HG03469 (cell line): ENCODE results near the gene SLC16A3.
"Not testable (repeated sequence)": the region's sequence is repeated elsewhere in the genome, so short reads cannot be mapped to it uniquely, and the experiment has no call there.

Experiments
- ATAC-seq: cut with Tn5 transposase; IDR thresholded peaks from one replicate; pipeline ENCODE4 v1.9.1; 2021; ENCODE audit warnings: mild to moderate bottlenecking, moderate library complexity, moderate number of reproducible peaks; ENCODE audit not compliant: unreplicated experiment

Gene SLC16A3

DNA sequence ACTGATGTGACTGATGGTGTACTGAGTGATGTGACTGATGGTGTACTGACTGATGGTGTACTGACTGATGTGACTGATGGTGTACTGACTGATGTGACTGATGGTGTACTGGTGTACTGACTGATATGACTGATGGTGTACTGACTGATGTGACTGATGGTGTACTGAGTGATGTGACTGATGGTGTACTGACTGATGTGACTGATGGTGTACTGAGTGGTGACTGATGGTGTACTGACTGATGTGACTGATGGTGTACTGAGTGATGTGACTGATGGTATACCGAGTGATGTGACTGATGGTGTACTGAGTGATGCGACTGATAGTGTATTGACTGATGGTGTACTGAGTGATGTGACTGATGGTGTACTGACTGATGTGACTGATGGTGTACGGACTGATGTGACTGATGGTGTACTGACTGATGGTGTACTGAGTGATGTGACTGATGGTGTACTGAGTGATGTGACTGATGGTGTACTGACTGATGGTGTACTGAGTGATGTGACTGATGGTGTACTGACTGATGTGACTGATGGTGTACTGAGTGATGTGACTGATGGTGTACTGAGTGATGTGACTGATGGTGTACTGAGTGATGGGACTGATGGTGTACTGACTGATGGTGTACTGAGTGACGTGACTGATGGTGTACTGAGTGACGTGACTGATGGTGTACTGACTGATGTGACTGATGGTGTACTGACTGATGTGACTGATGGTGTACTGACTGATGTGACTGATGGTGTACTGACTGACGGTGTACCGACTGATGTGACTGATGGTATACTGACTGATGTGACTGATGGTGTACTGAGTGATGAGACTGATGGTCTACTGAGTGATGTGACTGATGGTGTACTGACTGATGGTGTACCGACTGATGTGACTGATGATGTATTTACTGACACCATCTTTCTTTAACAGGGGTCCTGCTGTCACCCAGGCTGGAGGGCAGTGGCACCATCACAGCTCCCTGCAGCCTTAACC is 31.4 kb downstream of the SLC16A3 start:
- ATAC-seq: not testable (repeated sequence)

DNA sequence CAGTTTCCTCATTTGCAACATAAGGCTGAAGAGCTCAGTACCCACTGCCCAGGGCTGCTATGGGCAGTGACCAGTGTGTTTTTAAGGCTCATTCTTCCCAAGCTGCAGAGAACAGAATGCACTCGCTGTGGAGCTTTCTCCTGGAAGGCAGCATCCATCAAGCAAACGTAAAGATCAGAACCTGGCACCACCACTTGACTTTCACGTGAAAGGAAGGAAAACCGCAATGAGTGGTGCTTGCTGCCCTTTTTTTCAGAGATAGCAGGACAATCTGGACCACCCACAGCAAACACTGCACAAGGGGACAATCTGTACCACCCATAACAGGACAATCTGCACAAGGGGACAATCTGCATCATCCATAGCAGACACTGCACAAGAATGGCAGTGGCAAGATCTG is 33.5 kb downstream of the SLC16A3 start:
- no peak for ATAC-seq

DNA sequence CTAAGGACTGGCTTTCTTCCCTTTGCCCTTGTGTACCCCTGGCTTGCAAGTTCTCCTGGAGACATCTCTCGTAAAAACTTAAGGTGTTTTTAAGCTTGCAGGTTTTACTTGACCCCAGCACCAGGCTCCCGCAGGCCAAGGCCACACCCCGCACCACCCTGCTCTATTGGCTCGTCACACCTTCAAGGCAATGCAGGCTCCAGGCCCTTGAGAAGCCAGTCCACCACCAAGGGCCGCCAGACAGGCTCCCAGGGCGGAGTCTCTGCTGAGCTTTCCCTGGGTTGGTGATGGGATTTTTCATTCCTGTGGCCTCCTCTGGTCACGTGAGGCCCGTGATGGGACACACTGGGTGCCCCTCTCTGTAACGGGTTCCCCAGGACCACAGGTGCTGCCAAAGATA is 34.8 kb downstream of the SLC16A3 start:
- ATAC-seq: no peak

DNA sequence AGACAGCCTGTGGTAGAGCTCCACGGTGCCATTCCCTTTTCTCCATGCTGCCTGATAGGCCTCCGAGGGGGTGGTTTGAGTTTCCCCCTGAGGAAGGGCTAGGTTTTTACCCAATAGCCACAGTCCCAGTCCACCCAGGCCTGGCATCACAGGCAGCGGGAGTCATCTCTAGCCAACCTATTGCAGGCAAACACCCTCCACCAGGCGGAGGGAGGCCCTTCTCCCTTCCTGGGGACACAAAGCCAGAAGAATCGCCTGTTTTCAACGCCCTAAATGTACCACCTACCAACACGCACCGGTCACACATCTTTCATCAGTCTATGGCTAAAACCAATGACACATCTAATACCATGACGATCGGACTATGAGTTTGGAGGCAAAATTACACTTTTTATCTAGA is 37.3 kb downstream of the SLC16A3 start:
- ATAC-seq: no peak

DNA sequence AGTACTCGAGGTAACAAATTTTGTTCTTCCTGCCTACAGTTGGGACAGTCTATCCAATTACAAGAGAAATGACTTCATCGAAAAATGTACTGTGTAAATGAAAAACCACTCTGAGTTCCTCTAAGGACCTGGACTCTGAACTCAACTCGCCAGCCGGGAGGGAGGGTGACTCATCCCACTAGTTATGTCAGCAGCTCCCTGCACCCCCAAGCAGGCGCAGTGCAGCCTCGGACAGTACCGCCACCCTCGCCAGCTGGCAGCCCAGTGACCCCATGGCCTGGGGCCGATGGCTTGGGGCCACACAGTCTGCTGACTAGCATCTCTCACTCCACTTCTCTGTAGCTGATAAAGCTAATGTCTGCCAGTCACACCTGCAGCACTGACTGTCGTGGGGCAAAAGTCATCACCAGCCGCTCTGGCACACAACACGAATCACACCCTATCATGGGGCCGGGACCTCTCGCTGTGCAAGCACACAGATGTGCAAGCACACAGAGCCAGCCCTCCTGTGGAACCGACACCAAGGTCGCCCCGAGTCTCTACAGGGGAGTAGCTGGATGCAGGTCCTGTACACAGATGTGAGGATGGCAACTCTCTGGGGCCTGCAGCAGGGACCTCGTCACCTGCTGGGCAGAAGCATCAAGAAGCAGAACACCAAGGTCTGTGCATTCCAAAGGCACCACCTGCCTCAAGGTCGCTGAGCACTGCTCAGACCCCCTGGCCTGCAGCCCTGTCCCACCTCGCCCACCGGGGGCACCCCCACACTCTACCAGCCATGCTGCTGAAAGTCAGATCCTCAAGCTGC is 38.9 kb downstream of the SLC16A3 start:
- ATAC-seq: no peak

DNA sequence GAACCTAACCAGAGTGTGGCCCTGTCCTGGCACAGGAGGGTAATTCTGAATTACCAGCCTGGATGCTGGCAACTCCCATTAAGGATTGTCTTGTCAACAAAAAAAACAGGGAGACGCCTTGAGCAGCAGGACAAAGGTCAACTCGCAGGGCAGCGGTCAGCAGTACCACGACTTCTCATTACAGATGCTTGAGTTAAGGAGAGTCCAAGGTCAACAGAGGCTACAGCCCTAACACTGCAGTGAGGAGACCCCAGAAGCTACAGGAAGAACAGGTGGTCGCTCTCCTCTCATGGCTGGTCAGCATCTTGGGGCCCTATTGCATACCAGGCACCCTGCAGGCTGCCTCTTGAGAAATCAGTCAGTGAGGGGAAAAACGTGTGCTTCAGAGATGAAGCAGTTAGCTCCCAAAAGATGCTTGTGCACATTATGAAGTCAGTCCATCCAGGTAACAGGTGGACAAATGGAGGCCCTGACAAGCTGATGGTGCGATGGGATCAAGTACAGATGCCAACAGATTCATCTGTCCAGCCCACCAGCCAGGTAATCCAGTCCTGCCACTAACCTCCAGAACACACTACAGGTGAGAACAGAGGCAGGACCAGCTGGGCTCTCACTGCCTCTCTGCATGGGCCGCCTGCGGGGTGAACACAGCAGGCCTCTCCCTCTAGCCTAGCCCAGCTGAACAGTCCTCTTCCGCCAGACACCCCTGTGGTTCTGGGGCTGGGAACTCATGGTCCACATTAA is 40.5 kb downstream of the SLC16A3 start:
- no peak for ATAC-seq

DNA sequence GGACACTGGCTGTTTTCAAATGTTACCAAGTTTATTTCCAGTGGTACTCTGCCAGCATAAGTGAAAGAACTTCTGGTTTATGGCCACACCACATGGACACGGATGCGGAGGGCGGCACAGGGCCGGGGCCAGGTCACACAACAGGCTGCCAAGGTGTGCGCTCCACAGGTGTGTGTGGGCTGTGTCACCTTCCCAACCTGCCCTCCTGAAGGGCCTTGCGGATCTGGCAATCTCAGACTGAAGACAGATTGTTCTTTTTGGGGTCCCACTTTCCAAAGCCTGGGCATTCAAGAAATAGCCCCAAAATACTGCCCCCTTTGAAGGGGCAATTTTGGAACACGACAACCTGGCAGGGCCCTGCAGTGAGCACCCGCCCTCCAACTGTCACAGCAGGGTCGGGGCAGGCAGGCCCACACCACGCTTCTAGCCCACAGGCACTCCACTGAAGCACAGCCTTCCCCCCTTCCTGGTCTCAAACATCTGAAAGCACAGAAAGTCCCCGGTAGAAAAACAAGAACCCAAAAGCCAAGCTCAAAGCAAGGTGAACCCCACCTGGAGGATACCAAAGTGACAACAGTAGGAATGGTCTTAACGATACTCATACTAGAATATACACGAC is 41.1 kb downstream of the SLC16A3 start:
- ATAC-seq: no peak

DNA sequence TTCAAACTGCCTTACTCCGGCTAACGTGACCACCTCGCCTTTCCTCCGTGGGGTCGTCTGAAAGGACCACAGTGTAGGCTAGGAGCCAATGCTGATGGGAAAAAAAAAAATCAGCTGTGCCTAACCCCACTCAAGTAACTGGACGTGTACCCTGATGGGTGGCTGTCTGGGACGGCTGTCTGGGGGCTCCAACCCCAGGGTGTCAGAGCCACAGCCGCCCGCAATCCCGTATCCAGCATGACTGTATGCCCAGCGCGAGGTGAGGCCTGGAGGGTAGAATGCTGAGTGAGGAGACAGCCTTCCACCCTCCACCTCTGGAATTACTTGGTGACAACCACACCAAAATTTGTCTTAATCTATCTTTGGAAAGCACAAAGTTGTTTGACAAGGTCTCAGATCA is 41.8 kb downstream of the SLC16A3 start:
- no peak for ATAC-seq

DNA sequence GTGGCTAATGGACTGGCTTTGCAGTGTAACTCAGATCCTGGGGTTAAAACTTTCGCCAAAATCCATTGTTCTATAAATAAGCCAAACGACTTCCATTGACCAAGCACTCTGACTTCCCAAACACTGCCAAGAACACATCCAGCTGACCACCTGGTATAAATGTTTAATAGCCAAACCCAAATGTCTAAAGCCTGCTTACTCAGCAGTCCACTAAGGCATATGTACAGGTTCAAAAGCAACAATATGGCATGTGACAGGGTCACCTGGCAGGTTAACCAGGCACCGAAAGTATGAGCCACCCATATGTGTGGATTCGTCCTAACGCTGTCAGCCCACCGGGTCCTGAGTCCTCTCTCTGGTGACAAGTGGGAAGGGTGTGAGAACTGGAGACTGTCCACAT is 42.6 kb downstream of the SLC16A3 start:
- no peak for ATAC-seq

DNA sequence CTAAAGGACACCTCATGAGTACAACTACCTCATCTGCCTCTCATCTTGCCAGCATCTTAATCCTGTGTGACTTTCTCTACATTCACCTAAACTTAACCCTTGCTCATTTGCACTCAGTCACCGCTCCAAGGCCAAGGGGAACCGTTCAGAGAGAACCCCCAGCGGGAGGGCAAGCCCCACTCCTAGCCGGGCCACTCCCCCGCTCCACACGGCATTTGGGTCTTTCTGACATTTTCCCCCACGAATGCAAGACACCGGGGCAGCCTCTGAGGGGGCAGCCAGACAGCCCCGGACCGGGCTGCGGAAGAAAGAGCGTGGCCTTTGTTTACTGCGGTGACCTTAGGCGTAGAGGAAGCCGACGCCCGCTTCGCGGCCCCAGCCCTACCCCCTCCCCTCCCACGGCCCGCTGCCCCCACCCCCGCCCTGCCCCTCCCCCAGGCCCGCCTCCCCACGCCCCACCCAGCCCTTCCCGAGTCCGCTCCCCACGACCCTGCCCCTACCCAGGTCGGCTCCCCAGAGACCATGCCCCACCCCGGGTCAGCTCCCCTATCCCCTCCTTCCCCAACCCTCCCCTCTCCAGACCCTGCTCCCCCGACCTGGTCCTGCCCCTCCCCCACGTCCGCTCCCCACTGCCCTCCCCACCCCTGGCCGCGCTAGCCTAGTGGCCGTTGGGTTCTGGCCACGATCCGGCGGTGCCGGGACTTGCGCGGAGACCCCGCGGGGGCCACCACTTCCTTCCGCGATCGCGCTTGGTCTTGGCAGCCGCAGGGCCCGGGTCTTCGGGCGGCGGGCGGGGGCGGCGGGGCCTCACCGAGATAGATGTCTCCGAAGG is 43.9 kb downstream of the SLC16A3 start:
- no peak for ATAC-seq

DNA sequence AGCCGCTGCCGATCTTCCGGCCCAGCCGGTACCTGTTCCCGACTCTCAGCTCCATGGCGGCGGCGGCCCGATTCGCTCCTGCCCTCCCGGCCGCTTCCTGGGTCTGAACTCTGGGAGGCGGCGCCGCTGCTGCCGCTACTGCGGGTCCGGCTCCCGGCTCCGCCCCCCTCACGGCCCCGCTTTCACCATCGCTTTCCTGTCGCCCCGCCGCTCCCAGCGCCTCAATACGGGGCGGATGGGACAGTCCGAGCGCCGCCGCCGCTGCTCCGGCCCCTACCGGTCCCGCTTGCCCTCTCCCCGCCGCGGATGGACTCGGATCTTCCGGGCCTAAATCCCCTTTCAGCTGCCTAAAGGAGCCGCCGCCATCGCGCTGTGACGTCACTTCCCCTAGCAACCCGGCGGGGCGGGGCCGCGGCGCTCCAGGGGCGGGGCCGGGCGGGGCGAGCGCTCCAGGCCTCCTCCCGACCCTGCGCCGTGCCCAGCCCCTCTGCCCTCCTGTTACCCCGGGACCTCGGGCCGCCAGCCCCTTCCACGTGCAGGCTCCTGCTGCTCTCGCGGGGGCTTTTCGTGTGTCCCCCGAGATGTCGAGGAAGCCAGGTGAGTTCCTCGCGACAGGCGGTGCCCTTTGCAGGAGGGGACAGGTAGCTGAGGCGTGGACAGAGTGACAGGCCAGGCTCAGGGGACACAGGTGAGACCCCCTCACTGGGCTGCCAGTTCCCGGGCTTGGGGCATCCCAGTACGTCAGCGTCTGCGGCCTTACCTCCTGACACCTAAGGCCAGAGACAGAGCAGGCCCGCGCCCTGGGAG is 44.7 kb downstream of the SLC16A3 start, which contains the start of gene CSNK1D:
Gene CSNK1D (minus strand): TSS at position 374 of the 807 bp plus-strand sequence. CDS start 319 bp downstream, at position 55.
- no peak for ATAC-seq

DNA sequence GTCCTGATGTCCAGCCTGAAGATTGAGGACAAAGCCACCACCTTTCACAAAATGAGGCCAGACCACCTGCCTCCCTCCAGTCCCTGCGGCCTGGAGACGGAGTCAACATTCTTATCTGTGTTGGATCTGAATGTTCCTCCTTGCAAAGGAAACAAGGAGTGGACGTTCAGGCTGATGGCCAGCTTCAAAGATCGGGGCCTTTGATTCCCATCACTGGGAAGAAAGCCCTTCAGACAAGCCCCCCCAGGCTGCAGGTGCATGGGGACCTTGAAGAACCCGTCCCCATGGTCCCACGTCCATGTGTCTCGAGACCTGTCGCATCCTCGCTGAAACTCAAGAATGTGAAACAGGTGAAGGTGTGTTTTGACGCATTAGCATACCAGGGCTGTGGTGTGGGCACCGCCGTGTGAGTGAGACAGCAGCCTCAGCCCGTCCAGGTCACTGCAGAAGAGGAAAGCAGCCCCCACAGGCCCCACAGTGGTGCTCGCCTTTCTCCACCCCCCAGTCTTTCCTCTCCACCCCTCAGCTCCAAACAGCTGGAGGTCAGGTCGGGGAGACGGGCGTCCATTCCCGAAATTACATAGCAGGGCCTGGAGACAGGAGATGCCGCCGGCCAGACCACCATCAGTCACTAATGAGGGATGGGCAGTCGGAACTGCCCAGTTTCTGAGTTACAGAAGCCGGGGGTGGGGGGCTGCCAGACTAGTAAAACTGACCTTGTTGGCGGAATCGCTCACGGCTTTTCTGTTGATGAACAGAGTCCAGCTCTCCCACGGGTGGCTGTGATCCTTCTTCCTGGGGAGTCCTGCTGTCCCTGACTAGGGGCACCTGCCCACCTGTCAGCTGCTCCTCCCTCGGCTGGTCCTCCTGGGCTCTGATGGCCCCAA is 45.5 kb downstream of the SLC16A3 start:
- no peak for ATAC-seq

DNA sequence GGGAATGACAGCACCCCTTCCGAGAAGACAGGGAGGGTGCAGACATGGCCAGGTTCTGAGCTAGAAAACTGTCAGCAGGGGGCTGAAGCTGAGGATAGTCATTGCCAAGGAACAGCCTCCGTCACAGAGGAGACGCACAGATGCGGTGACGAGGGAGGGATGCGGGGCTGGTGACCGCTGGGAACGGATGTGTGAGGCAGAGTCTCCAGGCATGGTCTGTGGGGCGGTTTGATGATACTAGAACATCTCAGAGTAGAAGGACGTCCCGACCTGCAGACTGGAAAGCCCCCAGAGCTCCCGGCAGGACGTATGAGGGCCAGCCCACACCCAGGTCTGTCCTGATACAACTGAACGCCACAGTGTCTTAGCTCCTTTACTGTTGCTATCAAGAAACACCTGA is 46.5 kb downstream of the SLC16A3 start:
- no peak for ATAC-seq

DNA sequence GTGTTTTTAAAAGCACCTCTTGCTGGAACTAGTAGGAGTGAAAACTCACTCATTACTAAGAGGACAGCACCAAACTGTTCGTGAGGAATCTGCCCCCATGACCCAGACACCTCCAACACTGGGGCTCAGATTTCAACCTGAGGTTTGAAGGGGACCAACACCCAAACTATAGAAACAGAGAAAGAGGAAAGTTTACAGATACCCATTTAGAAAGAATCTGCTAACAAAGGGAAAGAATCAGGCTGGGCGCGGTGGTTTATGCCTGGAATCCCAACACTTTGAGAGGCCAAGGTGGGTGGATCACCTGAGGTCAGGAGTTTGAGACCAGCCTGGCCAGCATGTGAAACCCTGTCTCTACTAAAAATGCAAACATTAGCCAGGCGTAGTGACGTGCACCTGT is 48.1 kb downstream of the SLC16A3 start:
- no peak for ATAC-seq

DNA sequence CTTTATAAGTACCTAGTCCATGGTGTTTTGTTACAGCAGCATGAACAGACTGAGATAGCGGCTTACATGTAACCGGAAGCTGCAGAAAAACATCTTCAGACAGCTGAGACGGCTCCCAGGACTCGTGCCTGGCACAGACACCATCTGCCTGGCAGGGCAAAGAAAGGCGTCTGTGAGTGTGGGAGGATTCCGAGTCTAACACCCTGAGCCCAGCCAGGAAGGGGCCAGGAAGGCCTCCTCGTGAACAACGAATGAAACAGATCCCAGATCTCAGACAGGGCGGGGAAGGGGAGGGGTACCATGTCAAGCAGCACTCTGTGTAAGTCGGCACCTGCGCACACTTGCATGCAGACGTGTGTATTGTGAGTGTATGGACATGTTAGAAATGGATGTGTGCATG is 49.0 kb downstream of the SLC16A3 start:
- ATAC-seq: no peak

DNA sequence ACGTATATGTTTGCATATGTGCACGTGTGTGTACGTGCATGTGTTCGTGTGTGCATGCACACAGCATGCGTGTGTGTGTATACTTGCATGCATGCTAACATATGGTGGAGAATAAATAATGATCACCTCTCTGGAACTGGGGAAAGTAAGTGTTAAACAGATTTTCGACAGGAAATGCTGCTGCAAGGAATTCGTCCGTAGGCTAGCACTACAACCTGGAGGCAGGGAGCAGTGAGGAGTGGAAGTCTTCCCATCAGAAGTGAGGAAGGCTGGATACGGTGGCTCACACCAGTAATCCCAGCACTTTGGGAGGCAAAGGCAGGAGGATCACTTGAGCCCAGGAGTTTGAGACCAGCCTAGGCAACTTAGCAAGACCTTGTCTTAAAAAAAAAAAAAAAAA is 49.5 kb downstream of the SLC16A3 start:
- no peak for ATAC-seq

DNA sequence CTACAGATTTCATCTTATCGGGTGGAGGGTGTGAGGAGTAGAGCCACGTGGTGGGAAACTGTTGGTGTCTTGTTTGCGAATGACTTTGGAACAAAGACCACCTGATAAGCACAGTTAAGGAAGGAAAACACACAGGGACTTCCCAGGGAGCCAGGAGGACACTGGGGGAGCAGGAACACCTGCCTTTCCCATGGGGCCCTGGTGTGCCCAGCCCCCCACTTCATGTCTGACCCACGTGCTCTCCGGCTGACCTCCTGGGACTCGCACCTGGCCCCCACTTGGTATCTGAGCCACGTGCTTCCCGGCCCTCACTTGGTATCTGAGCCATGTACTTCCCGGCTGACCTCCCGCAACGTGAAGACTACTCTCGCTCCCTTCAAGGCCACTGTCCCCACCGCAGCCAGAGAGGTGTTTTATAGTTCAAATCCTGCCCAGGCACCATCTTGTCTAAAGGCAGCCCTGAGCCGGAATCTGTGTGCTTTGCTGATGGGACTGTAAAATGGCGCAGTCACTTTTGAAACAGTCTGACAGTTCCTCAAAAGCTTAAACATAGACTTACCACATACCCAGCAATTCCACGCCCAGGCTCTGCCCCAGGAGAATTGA is 50.0 kb downstream of the SLC16A3 start:
- no peak for ATAC-seq
